ENCODE results near the gene LTBP3.

Gene LTBP3

GRCh38 chr11:65536412-65537295 lies 21.5 kb downstream of the LTBP3 start:
- H3K4me3 ChIP-seq (ENCODE audit: control insufficient read depth, low read depth, low read length) = no peak overlapping the region
- no peak for DNase-seq (ENCODE audit: low read depth)
- TF ChIP-seq CTCF (conservative IDR thresholded peaks at IDR 0.05; ENCODE audit: control insufficient read depth, insufficient read depth, low read depth, low read length) = no peak

- DNase-seq (ENCODE audit: low read depth) = no peak
- TF ChIP-seq CTCF (conservative IDR thresholded peaks at IDR 0.05; ENCODE audit: control insufficient read depth, insufficient read depth, low read depth, low read length) = no peak
- no peak overlapping the region for H3K4me3 ChIP-seq (ENCODE audit: control insufficient read depth, low read depth, low read length)
Observed at GRCh38 chr11:65535102-65535501, 23.1 kb downstream of the LTBP3 start.

GRCh38 chr11:65532388-65533064 lies 25.6 kb downstream of the LTBP3 start:
- TF ChIP-seq CTCF (conservative IDR thresholded peaks at IDR 0.05; ENCODE audit: control insufficient read depth, insufficient read depth, low read depth, low read length) = no peak
- no peak overlapping the region for H3K4me3 ChIP-seq (ENCODE audit: control insufficient read depth, low read depth, low read length)
- DNase-seq (ENCODE audit: low read depth) = no peak

GRCh38 chr11:65530157-65530496 lies 28.0 kb downstream of the LTBP3 start:
- peak; percentile 21 for TF ChIP-seq CTCF (conservative IDR thresholded peaks at IDR 0.05; ENCODE audit: control insufficient read depth, insufficient read depth, low read depth, low read length)
- no peak overlapping the region for H3K4me3 ChIP-seq (ENCODE audit: control insufficient read depth, low read depth, low read length)
- DNase-seq (ENCODE audit: low read depth) = no peak

- no peak for TF ChIP-seq CTCF (conservative IDR thresholded peaks at IDR 0.05; ENCODE audit: control insufficient read depth, insufficient read depth, low read depth, low read length)
- DNase-seq (ENCODE audit: low read depth) = peak; percentile 34
- H3K4me3 ChIP-seq (ENCODE audit: control insufficient read depth, low read depth, low read length) = no peak overlapping the region
Observed at GRCh38 chr11:65529475-65530156, 28.5 kb downstream of the LTBP3 start.

GRCh38 chr11:65528819-65529350 lies 29.3 kb downstream of the LTBP3 start:
- no peak overlapping the region for H3K4me3 ChIP-seq (ENCODE audit: control insufficient read depth, low read depth, low read length)
- no peak for DNase-seq (ENCODE audit: low read depth)
- no peak for TF ChIP-seq CTCF (conservative IDR thresholded peaks at IDR 0.05; ENCODE audit: control insufficient read depth, insufficient read depth, low read depth, low read length)
